Heart right ventricle (tissue), 16 donors: ENCODE measurements around the gene C13orf46. TPM values are rescaled to one million over a fixed set of nuclear protein-coding genes. Genes with fewer than 3 reads are reported as not detected.

Source experiments
- ATAC-seq, 8 donors: fragments of 200-7000 bp; cut with Tn5 transposase; one replicate each; pipeline ENCODE4 v1.9.1; 2020; ENCODE audit warnings: mild to moderate bottlenecking in 8 of 8, moderate library complexity in 8 of 8, moderate number of reproducible peaks in 1 of 8
- DNase-seq, 2 donors: peaks; one replicate each; pipeline ENCODE4 v3.0.0-alpha.2; 2020
- H3K27ac ChIP-seq, 10 donors: fragments of 200-600 bp; sonication (generic) in 2 of 10; one replicate each; pipeline versions ENCODE4 v1.5.0 to v1.8.0; 2020 to 2022; ENCODE audit warnings: mild to moderate bottlenecking in 3 of 10
- H3K27me3 ChIP-seq, 7 donors: fragments of 200-600 bp; one replicate each; pipeline ENCODE4 v1.8.0; 2021 to 2022; ENCODE audit warnings: mild to moderate bottlenecking in 2 of 7
- H3K36me3 ChIP-seq, 9 donors: fragments of 200-600 bp; sonication (generic) in 1 of 9; one replicate each; pipeline versions ENCODE4 v1.5.0 to v1.8.0; 2020 to 2022; ENCODE audit warnings: mild to moderate bottlenecking in 2 of 9
- H3K4me1 ChIP-seq, 9 donors: fragments of 200-600 bp; sonication (generic) in 1 of 9; one replicate each; pipeline versions ENCODE4 v1.5.0 to v1.8.0; 2020 to 2022; ENCODE audit warnings: mild to moderate bottlenecking in 4 of 9
- H3K4me3 ChIP-seq, 10 donors: fragments of 200-600 bp; sonication (generic) in 2 of 10; one replicate each; pipeline versions ENCODE4 v1.5.0 to v1.8.0; 2020 to 2022; ENCODE audit warnings: mild to moderate bottlenecking in 7 of 10, moderate library complexity in 2 of 10
- H3K9me3 ChIP-seq, 11 donors: fragments of 200-600 bp in 10 of 11; sonication (generic) in 2 of 11; one replicate each; pipeline versions ENCODE4 v1.5.0 to v1.8.0; 2013 to 2022; ENCODE audit warnings: mild to moderate bottlenecking in 2 of 11, control low read depth in 1 of 11, moderate library complexity in 1 of 11
- WGBS, 2 donors: extraction: QIAGEN DNeasy Blood & Tissue Kit; methylation state at CpG; one replicate each; pipeline ENCODE4 v1.1.7; 2013; ENCODE audit warnings: inconsistent platforms in 1 of 2; 5-methylcytosine and 5-hydroxymethylcytosine counted together
- intact Hi-C, 10 donors: fragments of 100-400 bp; cut with DNase I; formaldehyde crosslinking; loops; one replicate each; pipeline versions ENCODE4 v1.11.1 to v1.14.2; 2022
- polyA plus RNA-seq, 2 donors: library from polyadenylated mRNA; stranded (reverse); fragments of 200-250 nt; gene quantifications; one replicate each; pipeline ENCODE4 v1.2.3, GENCODE V29; 2013
- total RNA-seq, 10 donors: library from RNA; stranded (reverse); fragmentation: NEBNext Ultra II Directional in 3 of 10; extraction: Animal tissue kit (Norgen Biotek cat#: 25700) in 3 of 10; gene quantifications; one replicate each; pipeline versions ENCODE4 v1.2.1 to v1.2.4, GENCODE V29; 2021 to 2023
- TF ChIP-seq, protein P1 (sequence below), 9 donors: fragments of 200-600 bp; sonication (generic) in 2 of 9; IDR thresholded peaks; one replicate each; pipeline versions ENCODE4 v1.5.0 to v1.8.0; 2021 to 2022; ENCODE audit warnings: antibody characterized with exemption in 9 of 9, mild to moderate bottlenecking in 5 of 9, moderate library complexity in 1 of 9
- donor health status: Arrhythmogenic right ventricular cardiomyopathy.
- donor health status: ischemic (EF 13 %, LVEDD 7.1; RV severe dilation, severe dysfunction).
- donor health status: healthy with polysubstance abuse.
- donor health status: DM: no; HTN: yes; CAD: no.
- donor health status: DM: no; HTN: no; CAD: no.
- donor health status: ischemic (EF 25% LVEDD 6.9; RV normal size, moderate dysfunction).
- donor health status: ischemic (EF 25% LVEDD 5.7; RV mildly dilated, moderate dysfunction).
- donor health status: healthy.
- donor health status: DM: yes; HTN: yes; CAD: no.
- donor health status: Ischemic cardiomyopathy.
- donor health status: ischemic (EF 35%, LVEDD 5.7; RV mildly dilated, moderate dysfunction).
- donor health status: nonischemic (EF 11% LVEDD 7.7; RV severe dilation, severe dysfunction).
- donor health status: DM: yes; HTN: yes; CAD: no.
- donor health status: PGD.
- donor health status: ischemic (EF 29% LVEDD 5.4; RV normal size, mild dysfunction).
- donor health status: nonischemic (EF 23%, LVEDD 6.1; RV moderate dilation, normal function).

C13orf46 gene
- total and polyA plus RNA-seq, 12 donors = 0.09 to 0.80 (median 0.23) TPM

DNA sequence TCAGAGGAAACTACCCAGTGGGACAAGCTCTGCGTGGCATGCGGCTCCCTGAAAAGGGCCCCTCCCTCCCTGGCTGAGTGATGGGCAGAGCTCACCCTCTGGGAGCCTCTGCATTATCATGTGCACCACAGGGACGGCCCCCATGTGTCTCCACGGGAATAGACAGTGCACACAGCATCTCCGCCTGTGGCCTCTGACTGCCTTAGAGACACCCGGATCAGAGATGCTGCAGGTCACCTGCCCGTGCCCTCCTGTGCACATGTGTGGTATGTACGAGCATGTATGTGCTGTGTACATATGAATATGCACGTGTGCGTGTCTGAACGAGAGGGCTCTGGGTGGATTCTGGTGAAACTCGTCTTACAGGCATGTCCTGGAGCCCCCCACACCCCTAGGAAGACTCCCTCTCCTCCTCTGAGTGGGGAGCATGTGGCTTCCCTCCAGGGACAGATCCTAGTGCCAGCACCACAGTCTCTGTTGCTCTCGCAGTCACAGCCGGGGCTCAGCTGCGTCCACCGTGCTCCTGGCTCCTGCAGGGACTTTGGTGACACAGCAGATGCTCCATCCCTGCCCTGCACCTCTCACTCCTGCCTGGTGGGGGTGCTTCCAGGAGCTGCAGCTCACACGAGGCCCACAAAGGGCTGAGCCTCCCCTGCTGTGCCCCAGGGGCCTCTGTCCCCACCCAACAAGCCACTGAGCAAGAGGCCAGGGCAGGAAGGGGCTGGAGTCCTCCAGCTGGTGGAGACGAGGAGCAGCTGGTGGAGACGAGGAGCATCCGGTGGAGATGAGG, 19.6 kb downstream of the C13orf46 start:
- TF ChIP-seq, protein P1, sequence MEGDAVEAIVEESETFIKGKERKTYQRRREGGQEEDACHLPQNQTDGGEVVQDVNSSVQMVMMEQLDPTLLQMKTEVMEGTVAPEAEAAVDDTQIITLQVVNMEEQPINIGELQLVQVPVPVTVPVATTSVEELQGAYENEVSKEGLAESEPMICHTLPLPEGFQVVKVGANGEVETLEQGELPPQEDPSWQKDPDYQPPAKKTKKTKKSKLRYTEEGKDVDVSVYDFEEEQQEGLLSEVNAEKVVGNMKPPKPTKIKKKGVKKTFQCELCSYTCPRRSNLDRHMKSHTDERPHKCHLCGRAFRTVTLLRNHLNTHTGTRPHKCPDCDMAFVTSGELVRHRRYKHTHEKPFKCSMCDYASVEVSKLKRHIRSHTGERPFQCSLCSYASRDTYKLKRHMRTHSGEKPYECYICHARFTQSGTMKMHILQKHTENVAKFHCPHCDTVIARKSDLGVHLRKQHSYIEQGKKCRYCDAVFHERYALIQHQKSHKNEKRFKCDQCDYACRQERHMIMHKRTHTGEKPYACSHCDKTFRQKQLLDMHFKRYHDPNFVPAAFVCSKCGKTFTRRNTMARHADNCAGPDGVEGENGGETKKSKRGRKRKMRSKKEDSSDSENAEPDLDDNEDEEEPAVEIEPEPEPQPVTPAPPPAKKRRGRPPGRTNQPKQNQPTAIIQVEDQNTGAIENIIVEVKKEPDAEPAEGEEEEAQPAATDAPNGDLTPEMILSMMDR (IDR thresholded peaks at IDR 0.05) = no peak
- peaks cover 0 to 3% (median 0%) of the 10 kb centered on the region in 11 donors for H3K9me3 ChIP-seq
- DNase-seq (no peak), ATAC-seq (no peak)
- 85 to 86% methylated on average over 20 of the region's 20 CpGs for WGBS, 2 donors
- H3K27me3 ChIP-seq = no peaks in the 10 kb centered on the region
- H3K4me1 ChIP-seq = peaks cover 0 to 15% (median 9%) of the 10 kb centered on the region in 9 donors
- H3K36me3 ChIP-seq = peaks cover 0 to 9% (median 0%) of the 10 kb centered on the region in 9 donors
- intact Hi-C loops = loop anchor here in 1 of 10 donors (5.0 kb wide), 1 partner anchor 273 kb away; no protein-coding TSS in a partner anchor
- H3K4me3 ChIP-seq = no peak overlapping the region
- no peak overlapping the region for H3K27ac ChIP-seq

DNA sequence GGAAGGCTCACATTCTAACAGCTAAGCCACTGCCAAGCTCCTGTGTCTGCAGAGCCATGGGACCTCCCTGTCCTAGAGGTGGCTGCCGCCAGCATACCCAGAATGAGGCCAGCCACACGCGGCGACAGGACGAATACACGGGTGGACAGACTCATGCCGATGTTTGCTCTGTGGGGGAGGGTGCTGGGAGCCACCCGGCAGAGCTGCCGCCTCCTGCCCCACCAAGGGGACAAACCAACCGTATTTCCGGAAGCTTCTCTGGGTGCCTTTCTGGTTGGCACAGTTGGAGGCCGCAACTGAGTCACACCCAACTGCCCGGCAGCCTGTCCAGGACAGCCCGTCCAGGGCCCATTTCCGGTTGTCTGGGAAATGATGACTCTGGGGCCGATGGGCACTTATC, 20.3 kb downstream of the C13orf46 start:
- Histone ChIP-seq H3K27me3 (no peaks in the 10 kb centered on the region), H3K27ac (no peak overlapping the region), H3K4me3 (no peak overlapping the region), H3K36me3 (peaks cover 0 to 9% (median 0%) of the 10 kb centered on the region in 9 donors), H3K4me1 (peaks cover 0 to 15% (median 9%) of the 10 kb centered on the region in 9 donors), H3K9me3 (no peaks in the 10 kb centered on the region)
- intact Hi-C loops = loop anchor here in 2 of 10 donors (2.0 to 5.0 kb wide), 2 partner anchors 273 to 274 kb away; no protein-coding TSS in a partner anchor
- no peak for DNase-seq
- 93 to 94% methylated on average over 16 of the region's 16 CpGs for WGBS, 2 donors
- TF ChIP-seq, protein P1 (IDR thresholded peaks at IDR 0.05) = no peak
- no peak for ATAC-seq

DNA sequence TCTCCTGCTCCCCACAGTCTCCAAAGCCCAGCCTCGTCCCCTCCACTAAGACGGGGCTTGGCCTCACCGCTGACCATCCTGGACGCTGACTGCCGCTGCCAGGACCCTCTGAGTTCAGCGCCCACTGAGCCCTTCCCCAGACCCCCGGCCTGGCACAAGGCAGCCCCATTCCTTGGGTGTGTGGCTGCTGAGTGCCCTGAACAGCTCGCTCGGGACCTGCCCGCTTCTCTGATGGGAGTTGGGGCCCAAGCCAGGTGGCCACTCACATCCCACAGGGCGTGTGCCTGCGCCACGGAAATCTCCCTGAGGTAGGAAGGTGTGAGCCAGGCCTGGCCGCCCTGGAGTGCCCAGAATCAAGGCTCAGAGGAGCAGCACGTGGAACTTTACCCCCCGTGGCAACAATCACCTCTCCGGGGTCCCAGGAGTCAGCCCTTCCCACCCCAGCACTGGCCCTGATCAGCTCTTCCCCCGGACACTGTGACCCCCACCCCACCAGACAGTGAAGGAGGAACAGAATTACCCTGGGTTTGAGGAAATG, 20.8 kb downstream of the C13orf46 start:
- DNase-seq = no peak
- H3K27me3 ChIP-seq = no peaks in the 10 kb centered on the region
- H3K4me3 ChIP-seq = no peak overlapping the region
- ATAC-seq = no peak
- intact Hi-C loops = loop anchor here in 2 of 10 donors (2.0 to 5.0 kb wide), 2 partner anchors 274 kb away; no protein-coding TSS in a partner anchor
- H3K9me3 ChIP-seq = no peaks in the 10 kb centered on the region
- peaks cover 0 to 15% (median 9%) of the 10 kb centered on the region in 9 donors for H3K4me1 ChIP-seq
- WGBS, 2 donors = 91% methylated on average over 18 of the region's 18 CpGs
- H3K36me3 ChIP-seq = peaks cover 0 to 9% (median 0%) of the 10 kb centered on the region in 9 donors
- no peak overlapping the region for H3K27ac ChIP-seq
- TF ChIP-seq, protein P1 (IDR thresholded peaks at IDR 0.05) = no peak

DNA sequence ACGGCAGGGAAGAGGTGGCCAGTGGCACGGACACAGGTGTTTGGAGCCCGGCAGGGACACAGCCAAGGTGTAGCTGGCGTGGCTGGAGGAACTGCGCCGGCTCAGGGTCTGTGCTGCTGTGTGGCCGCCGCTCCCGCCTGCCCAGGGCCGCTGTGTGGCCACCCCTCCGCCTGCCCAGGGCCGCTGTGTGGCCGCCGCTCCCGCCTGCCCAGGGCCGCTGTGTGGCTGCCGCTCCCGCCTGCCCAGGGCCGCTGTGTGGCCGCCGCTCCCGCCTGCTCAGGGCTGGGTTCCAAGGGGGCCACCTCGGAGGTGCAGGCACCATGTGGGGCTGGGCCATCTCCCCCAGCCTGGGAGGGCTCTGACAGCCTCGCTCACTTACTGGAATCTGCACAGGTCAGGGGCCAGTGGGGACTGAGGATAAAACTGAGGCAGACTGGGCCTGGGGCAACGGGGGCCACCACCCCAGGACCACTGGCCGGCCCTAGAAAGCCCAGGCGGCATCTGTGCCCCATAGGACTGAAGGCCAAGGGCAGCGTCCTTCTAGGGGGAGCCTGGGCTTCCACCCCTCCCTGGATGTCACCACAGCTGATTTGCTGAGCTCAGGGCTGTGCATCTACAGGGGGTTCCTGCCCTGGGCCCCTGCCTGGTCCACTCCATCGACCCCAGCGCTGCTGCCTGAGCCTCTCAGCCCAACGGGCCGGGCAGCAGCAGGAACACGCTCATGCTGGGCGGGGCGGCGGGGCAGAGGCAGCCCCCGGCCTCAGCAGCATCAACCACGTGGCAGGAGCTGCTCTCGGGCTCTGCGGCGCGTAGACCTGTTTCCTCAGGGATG, 21.5 kb downstream of the C13orf46 start:
- TF ChIP-seq, protein P1 (IDR thresholded peaks at IDR 0.05) = no peak
- no peaks in the 10 kb centered on the region for H3K9me3 ChIP-seq
- intact Hi-C loops = loop anchor here in 2 of 10 donors (2.0 to 5.0 kb wide), 2 partner anchors 274 to 275 kb away; no protein-coding TSS in a partner anchor
- no peak overlapping the region for H3K4me3 ChIP-seq
- no peak overlapping the region for H3K27ac ChIP-seq
- ATAC-seq (no peak), DNase-seq (no peak)
- peaks cover 0 to 15% (median 9%) of the 10 kb centered on the region in 9 donors for H3K4me1 ChIP-seq
- 89 to 94% methylated on average over 35 to 42 of the region's 42 CpGs for WGBS, 2 donors
- H3K27me3 ChIP-seq = no peaks in the 10 kb centered on the region
- H3K36me3 ChIP-seq = peaks cover 0 to 9% (median 0%) of the 10 kb centered on the region in 9 donors
